ENCODE results near the gene PHACTR3.

GRCh38 chr20:59800309-59800708, 196.0 kb downstream of the PHACTR3 start:
- no peak for TF ChIP-seq HDAC2 (IDR thresholded peaks at IDR 0.05)
- no peak for TF ChIP-seq MAZ (IDR thresholded peaks at IDR 0.05; ENCODE audit: borderline replicate concordance, low read depth, low read length)
- no peak for TF ChIP-seq NFE2L2 (conservative IDR thresholded peaks at IDR 0.05; ENCODE audit: low read length)
- no peak for TF ChIP-seq CHD2 (IDR thresholded peaks at IDR 0.05; ENCODE audit: low read length, partially characterized antibody)
- TF ChIP-seq CEBPB (IDR thresholded peaks at IDR 0.05): no peak
- no peak for TF ChIP-seq CBX2 (IDR thresholded peaks at IDR 0.05; ENCODE audit: borderline replicate concordance, low read depth)
- TF ChIP-seq CTCF (IDR thresholded peaks at IDR 0.05): no peak
- TF ChIP-seq POLR2A (IDR thresholded peaks at IDR 0.05; ENCODE audit: low read length): no peak

Measured in A549 (cell line).